ENCODE data around the gene UNC5CL.

UNC5CL gene

DNA sequence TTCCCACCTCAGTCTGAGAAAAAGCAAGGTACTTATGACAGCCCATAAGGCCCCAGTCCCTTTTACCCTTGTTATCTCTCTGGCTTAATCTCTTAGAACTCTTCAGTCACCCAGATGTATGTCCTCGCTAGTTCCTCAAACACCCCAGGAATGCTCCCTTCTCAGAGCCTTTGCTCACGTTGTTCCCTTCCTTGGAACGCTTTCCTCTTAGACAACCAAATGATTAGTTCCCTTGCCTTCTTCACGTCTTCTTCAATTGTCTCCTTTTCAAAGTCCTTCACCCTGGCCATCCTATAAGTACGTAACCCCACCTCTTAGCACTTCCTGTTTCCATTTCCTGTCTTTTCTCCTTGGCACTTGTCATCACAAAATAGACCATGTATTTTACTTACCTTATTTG lies 12.9 kb upstream of the UNC5CL start:
- Histone ChIP-seq H3K27me3 (ENCODE audit: insufficient read depth, low read length, poor library complexity, severe bottlenecking) (no peaks in the 10 kb centered on the region), H2AFZ (ENCODE audit: low read length) (peak overlapping the region; percentile 68), H3K4me3 (ENCODE audit: low read length, poor library complexity, severe bottlenecking) (peak overlapping the region; percentile 22), H3K36me3 (ENCODE audit: insufficient read depth, low read length) (no peaks in the 10 kb centered on the region), H3K79me2 (ENCODE audit: insufficient read depth, low read length) (no peaks in the 10 kb centered on the region), H3K9me2 (replicated peaks; ENCODE audit: low read depth, low read length) (no peaks in the 10 kb centered on the region), H3F3A (ENCODE audit: low read depth) (no peaks in the 10 kb centered on the region), H3K9me3 (ENCODE audit: insufficient read depth, low read depth, low read length) (no peaks in the 10 kb centered on the region), H4K20me1 (ENCODE audit: insufficient read depth, low read length, poor library complexity, severe bottlenecking) (no peaks in the 10 kb centered on the region), H3K9ac (ENCODE audit: low read depth, low read length, poor library complexity, severe bottlenecking) (no peak overlapping the region), H3K4me1 (ENCODE audit: insufficient read depth, low read length, poor library complexity, severe bottlenecking) (peaks cover 38% of the 10 kb centered on the region), H3K4me2 (ENCODE audit: low read depth, low read length, poor library complexity, severe bottlenecking) (peak overlapping the region; percentile 55)
- no peak for TF ChIP-seq EZH2phosphoT487 (IDR thresholded peaks at IDR 0.05; ENCODE audit: borderline replicate concordance)
- TF ChIP-seq, protein P1, sequence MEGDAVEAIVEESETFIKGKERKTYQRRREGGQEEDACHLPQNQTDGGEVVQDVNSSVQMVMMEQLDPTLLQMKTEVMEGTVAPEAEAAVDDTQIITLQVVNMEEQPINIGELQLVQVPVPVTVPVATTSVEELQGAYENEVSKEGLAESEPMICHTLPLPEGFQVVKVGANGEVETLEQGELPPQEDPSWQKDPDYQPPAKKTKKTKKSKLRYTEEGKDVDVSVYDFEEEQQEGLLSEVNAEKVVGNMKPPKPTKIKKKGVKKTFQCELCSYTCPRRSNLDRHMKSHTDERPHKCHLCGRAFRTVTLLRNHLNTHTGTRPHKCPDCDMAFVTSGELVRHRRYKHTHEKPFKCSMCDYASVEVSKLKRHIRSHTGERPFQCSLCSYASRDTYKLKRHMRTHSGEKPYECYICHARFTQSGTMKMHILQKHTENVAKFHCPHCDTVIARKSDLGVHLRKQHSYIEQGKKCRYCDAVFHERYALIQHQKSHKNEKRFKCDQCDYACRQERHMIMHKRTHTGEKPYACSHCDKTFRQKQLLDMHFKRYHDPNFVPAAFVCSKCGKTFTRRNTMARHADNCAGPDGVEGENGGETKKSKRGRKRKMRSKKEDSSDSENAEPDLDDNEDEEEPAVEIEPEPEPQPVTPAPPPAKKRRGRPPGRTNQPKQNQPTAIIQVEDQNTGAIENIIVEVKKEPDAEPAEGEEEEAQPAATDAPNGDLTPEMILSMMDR (conservative IDR thresholded peaks at IDR 0.05; ENCODE audit: low read length), result no peak

DNA sequence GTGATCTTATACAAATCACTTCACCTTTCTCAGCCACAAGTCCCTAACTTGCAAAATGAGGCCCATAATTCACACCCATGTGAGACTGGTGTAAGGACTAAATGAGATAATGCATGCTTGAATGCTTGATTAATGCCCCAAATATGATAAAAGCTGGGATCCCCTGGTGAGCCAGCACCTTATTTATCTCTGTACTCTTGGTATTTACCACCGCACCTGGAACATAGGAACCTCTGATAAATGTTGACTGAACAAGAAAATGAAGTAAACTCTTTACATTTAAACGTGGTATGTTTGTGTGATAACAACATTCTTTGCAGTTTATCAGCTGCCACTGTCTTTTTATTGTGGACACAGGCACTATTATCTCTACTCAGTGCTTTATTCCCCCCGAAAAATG lies 11.5 kb upstream of the UNC5CL start:
- Histone ChIP-seq H3K9me2 (replicated peaks; ENCODE audit: low read depth, low read length) (no peaks in the 10 kb centered on the region), H3K27me3 (ENCODE audit: insufficient read depth, low read length, poor library complexity, severe bottlenecking) (no peaks in the 10 kb centered on the region), H3K36me3 (ENCODE audit: insufficient read depth, low read length) (no peaks in the 10 kb centered on the region), H3K4me2 (ENCODE audit: low read depth, low read length, poor library complexity, severe bottlenecking) (no peak overlapping the region), H4K20me1 (ENCODE audit: insufficient read depth, low read length, poor library complexity, severe bottlenecking) (no peaks in the 10 kb centered on the region), H3K9ac (ENCODE audit: low read depth, low read length, poor library complexity, severe bottlenecking) (no peak overlapping the region), H2AFZ (ENCODE audit: low read length) (no peak overlapping the region), H3K4me1 (ENCODE audit: insufficient read depth, low read length, poor library complexity, severe bottlenecking) (peaks cover 34% of the 10 kb centered on the region), H3F3A (ENCODE audit: low read depth) (no peaks in the 10 kb centered on the region), H3K4me3 (ENCODE audit: low read length, poor library complexity, severe bottlenecking) (no peak overlapping the region), H3K79me2 (ENCODE audit: insufficient read depth, low read length) (no peaks in the 10 kb centered on the region), H3K9me3 (ENCODE audit: insufficient read depth, low read depth, low read length) (no peaks in the 10 kb centered on the region)
- no peak for TF ChIP-seq EZH2phosphoT487 (IDR thresholded peaks at IDR 0.05; ENCODE audit: borderline replicate concordance)
- TF ChIP-seq, protein P1 (conservative IDR thresholded peaks at IDR 0.05; ENCODE audit: low read length), result no peak

DNA sequence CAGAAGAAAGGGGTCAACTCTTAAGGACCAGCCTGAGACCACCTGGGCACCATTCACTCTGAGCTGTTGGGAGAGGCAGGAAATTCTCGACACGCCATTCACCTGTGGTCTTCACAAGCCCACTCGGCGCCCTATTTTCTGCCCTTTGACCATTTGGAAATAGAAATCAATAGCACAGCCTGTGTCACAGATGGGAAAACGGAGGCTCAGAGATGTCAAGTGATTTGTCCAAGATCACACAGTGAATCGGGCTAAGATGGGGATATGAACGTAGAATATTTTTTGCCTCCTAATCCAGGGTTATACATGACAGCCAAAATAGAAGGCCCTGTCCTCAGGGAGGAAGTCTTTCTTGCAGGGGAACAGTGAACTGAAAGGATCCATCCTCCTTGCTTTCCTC lies 10.9 kb upstream of the UNC5CL start:
- H3K9me3 ChIP-seq (ENCODE audit: insufficient read depth, low read depth, low read length), result no peaks in the 10 kb centered on the region
- no peak overlapping the region for H3K4me3 ChIP-seq (ENCODE audit: low read length, poor library complexity, severe bottlenecking)
- H3K9ac ChIP-seq (ENCODE audit: low read depth, low read length, poor library complexity, severe bottlenecking), result no peak overlapping the region
- no peaks in the 10 kb centered on the region for H3K36me3 ChIP-seq (ENCODE audit: insufficient read depth, low read length)
- H3K79me2 ChIP-seq (ENCODE audit: insufficient read depth, low read length), result no peaks in the 10 kb centered on the region
- no peaks in the 10 kb centered on the region for H4K20me1 ChIP-seq (ENCODE audit: insufficient read depth, low read length, poor library complexity, severe bottlenecking)
- no peak overlapping the region for H3K4me2 ChIP-seq (ENCODE audit: low read depth, low read length, poor library complexity, severe bottlenecking)
- no peaks in the 10 kb centered on the region for H3K27me3 ChIP-seq (ENCODE audit: insufficient read depth, low read length, poor library complexity, severe bottlenecking)
- H2AFZ ChIP-seq (ENCODE audit: low read length), result no peak overlapping the region
- H3K4me1 ChIP-seq (ENCODE audit: insufficient read depth, low read length, poor library complexity, severe bottlenecking), result peaks cover 29% of the 10 kb centered on the region
- H3K9me2 ChIP-seq (replicated peaks; ENCODE audit: low read depth, low read length), result no peaks in the 10 kb centered on the region
- no peaks in the 10 kb centered on the region for H3F3A ChIP-seq (ENCODE audit: low read depth)
- no peak for TF ChIP-seq EZH2phosphoT487 (IDR thresholded peaks at IDR 0.05; ENCODE audit: borderline replicate concordance)
- TF ChIP-seq, protein P1 (conservative IDR thresholded peaks at IDR 0.05; ENCODE audit: low read length), result no peak
